ENCODE measurements around the gene TNFRSF13B. TPM values are rescaled to one million over a fixed set of nuclear protein-coding genes. Genes with fewer than 3 reads are reported as not detected.
A peak's percentile ranks its signal among the peaks of the same experiment; 100 is the strongest.

TNFRSF13B gene
- total and polyA plus RNA-seq, 10 of the 15 experiments (the other 5 are each of a cell fraction or from before 2014, with no cell fraction given): 15.5 to 231 (median 119) TPM

DNA sequence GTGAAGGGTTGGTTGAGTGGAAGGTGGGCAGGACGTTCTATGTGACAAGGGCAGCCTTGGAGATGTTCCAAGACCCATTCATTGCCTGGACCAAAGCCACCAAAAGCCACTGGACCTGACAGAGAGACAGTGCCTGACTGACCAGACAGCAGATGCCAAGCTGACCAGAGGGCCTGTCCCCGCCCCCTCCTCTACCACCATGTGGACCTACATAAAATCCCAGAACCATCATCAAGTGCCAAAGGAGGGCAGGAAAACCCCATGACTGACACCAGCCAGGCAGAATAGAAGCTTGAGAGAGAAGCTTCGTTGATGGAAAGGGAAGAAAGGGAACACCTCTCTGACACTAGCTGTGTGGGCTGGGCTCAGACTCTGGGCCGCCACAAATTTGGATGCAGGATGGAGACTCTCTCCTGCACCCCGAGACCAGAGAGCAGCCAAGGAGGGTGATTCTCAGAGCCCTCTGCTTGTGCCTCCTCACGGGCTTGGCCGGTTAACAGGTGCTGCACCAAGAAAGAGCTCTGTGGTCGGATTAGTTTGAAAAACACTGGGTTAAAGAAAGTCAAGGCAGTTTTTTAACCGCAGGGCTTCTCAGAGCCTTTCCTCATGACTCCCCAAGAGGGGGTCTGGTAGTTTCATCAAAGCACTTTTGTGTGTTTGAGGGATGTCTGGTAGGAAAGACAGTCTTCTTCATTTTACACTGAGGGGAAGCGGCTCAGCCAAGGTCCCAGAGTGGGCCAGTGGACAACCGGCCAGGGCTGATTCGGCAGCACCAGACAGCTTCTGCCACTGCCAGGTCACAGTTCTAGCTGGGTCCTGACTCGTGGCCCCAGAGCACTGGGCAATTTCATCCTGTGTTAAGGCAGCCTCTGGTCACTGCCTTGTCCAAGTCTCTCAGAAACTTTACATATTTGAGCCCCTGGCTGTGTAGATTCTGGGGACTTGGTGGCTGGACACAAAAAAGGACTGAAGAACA, 1.7 kb downstream of the TNFRSF13B start:
- ChIA-PET CTCF (interaction anchor here (0.9 to 19.5 kb wide), 5 partner anchors 6 to 54 kb away, joined by 3 to 361 read pairs (median 7); no protein-coding TSS in a partner anchor), SMC1A (ENCODE audit: uncharacterized antibody, unreplicated experiment) (interaction anchor here (0.8 to 21.4 kb wide), 9 partner anchors 8 to 562 kb away, joined by 3 to 812 read pairs (median 4); no protein-coding TSS in a partner anchor), POLR2A (interaction anchor here (0.9 to 19.7 kb wide), 2 partner anchors 12 to 14 kb away, joined by 3 to 656 read pairs; no protein-coding TSS in a partner anchor), RAD21 (ENCODE audit: unreplicated experiment) (interaction anchor here (1.1 to 30.7 kb wide), 3 partner anchors 9 to 26 kb away, joined by 3 to 913 read pairs (median 4); no protein-coding TSS in a partner anchor)
- Histone ChIP-seq H3K36me3 (ENCODE audit: control insufficient read depth in 2 of 2, insufficient read depth in 2 of 2, low read length in 1 of 2) (no peaks in the 10 kb centered on the region), H3K9me3 (replicated peaks; ENCODE audit: control insufficient read depth, insufficient read depth, low read length) (no peaks in the 10 kb centered on the region), H3K27ac (ENCODE audit: control insufficient read depth, insufficient read depth) (peak overlapping the region; percentile 92), H4K20me1 (ENCODE audit: control insufficient read depth, insufficient read depth) (no peaks in the 10 kb centered on the region), H2AFZ (ENCODE audit: control insufficient read depth, low read depth, low read length) (no peak overlapping the region), H3K9ac (ENCODE audit: control insufficient read depth, insufficient read depth, low read length) (peak overlapping the region; percentile 73), H3K4me3 (peak overlapping the region; percentile 94), H3K27me3 (replicated peaks in 1 of 2; ENCODE audit: control insufficient read depth in 2 of 2, insufficient read depth in 2 of 2, low read length in 1 of 2) (no peaks in the 10 kb centered on the region), H3K4me2 (ENCODE audit: control insufficient read depth, insufficient read depth) (peak overlapping the region; percentile 96), H3K79me2 (ENCODE audit: control insufficient read depth, insufficient read depth, low read length) (peaks cover 79% of the 10 kb centered on the region), H3K4me1 (ENCODE audit: control insufficient read depth, insufficient read depth, low read length) (peaks cover 34% of the 10 kb centered on the region)
- 1% methylated on average over 13 of the region's 13 CpGs for WGBS (ENCODE audit: insufficient coverage, insufficient replicate concordance, low lambda C conversion rate, missing lambda C conversion rate)
- BruUV-seq (replicated peaks): TSS peak; percentile 87
- intact Hi-C loops (cut with micrococcal nuclease; ENCODE audit: unreplicated experiment): no loop called here
- FAIRE-seq (no peak), DNase-seq (ENCODE audit: low read depth, low spot score) (no peak), ATAC-seq (peak; percentile 23)
- in situ Hi-C loops (cut with MboI): no loop called here
- TF ChIP-seq, protein P1, sequence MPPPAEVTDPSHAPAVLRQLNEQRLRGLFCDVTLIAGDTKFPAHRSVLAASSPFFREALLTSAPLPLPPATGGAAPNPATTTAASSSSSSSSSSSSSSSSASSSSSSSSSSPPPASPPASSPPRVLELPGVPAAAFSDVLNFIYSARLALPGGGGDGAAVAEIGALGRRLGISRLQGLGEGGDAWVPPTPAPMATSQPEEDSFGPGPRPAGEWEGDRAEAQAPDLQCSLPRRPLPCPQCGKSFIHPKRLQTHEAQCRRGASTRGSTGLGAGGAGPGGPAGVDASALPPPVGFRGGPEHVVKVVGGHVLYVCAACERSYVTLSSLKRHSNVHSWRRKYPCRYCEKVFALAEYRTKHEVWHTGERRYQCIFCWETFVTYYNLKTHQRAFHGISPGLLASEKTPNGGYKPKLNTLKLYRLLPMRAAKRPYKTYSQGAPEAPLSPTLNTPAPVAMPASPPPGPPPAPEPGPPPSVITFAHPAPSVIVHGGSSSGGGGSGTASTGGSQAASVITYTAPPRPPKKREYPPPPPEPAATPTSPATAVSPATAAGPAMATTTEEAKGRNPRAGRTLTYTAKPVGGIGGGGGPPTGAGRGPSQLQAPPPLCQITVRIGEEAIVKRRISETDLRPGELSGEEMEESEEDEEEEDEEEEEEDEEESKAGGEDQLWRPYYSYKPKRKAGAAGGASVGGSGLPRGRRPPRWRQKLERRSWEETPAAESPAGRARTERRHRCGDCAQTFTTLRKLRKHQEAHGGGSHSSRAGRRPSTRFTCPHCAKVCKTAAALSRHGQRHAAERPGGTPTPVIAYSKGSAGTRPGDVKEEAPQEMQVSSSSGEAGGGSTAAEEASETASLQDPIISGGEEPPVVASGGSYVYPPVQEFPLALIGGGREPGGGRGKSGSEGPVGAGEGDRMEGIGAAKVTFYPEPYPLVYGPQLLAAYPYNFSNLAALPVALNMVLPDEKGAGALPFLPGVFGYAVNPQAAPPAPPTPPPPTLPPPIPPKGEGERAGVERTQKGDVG (CRISPR knock-in tag; IDR thresholded peaks at IDR 0.05): no peak
- TF ChIP-seq, protein P2, sequence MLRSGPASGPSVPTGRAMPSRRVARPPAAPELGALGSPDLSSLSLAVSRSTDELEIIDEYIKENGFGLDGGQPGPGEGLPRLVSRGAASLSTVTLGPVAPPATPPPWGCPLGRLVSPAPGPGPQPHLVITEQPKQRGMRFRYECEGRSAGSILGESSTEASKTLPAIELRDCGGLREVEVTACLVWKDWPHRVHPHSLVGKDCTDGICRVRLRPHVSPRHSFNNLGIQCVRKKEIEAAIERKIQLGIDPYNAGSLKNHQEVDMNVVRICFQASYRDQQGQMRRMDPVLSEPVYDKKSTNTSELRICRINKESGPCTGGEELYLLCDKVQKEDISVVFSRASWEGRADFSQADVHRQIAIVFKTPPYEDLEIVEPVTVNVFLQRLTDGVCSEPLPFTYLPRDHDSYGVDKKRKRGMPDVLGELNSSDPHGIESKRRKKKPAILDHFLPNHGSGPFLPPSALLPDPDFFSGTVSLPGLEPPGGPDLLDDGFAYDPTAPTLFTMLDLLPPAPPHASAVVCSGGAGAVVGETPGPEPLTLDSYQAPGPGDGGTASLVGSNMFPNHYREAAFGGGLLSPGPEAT (IDR thresholded peaks at IDR 0.05; ENCODE audit: low read depth): peak; percentile 67
- no peak for TF ChIP-seq ZNF384 (IDR thresholded peaks at IDR 0.05; ENCODE audit: borderline replicate concordance, low read depth, low read length)
- TF ChIP-seq FOXM1 (IDR thresholded peaks at IDR 0.05; ENCODE audit: low read depth, low read length): peak; percentile 50; the same call in 1 of the 2 replicates
- TF ChIP-seq TAF1 (IDR thresholded peaks at IDR 0.05; ENCODE audit: borderline replicate concordance, low read depth, low read length): peak; percentile 38; the same call in 1 of the 2 replicates
- no peak for TF ChIP-seq ZNF207 (IDR thresholded peaks at IDR 0.05; ENCODE audit: borderline replicate concordance)
- no peak; the same call in 1 of the 2 replicates for TF ChIP-seq CREM (IDR thresholded peaks at IDR 0.05; ENCODE audit: low read depth)
- TF ChIP-seq NBN (IDR thresholded peaks at IDR 0.05): 0 out of 2 replicates have a peak, but pooled peaks have one; percentile 61
- TF ChIP-seq SPI1 (IDR thresholded peaks at IDR 0.05; ENCODE audit: borderline replicate concordance, insufficient read depth, low read depth, low read length): no peak
- no peak for TF ChIP-seq ZNF217 (IDR thresholded peaks at IDR 0.05)
- peak; percentile 15; the same call in 1 of the 2 replicates for TF ChIP-seq SMC3 (IDR thresholded peaks at IDR 0.05; ENCODE audit: borderline replicate concordance, low read length)
- TF ChIP-seq IKZF1 (conservative IDR thresholded peaks at IDR 0.05): peak; percentile 75
- peak; percentile 28; the same call in 1 of the 2 replicates for TF ChIP-seq SIN3A (IDR thresholded peaks at IDR 0.05; ENCODE audit: low read depth, low read length)
- no peak; the same call in none of the 2 replicates for TF ChIP-seq MXI1 (IDR thresholded peaks at IDR 0.05; ENCODE audit: low read depth, low read length)
- TF ChIP-seq CEBPB (IDR thresholded peaks at IDR 0.05; ENCODE audit: borderline replicate concordance in 1 of 2, low read depth in 2 of 2, low read length in 2 of 2): no peak
- peak; percentile 39; the same call in 1 of the 2 replicates for TF ChIP-seq SMAD5 (IDR thresholded peaks at IDR 0.05; ENCODE audit: low read depth)
- TF ChIP-seq PAX8 (IDR thresholded peaks at IDR 0.05): no peak
- no peak for TF ChIP-seq RELA (IDR thresholded peaks at IDR 0.05; ENCODE audit: borderline replicate concordance, partially characterized antibody)
- peak; percentile 95 for TF ChIP-seq RUNX3 (IDR thresholded peaks at IDR 0.05; ENCODE audit: low read length)
